ENCODE results near the gene ACSF2. TPM values are rescaled to one million over a fixed set of nuclear protein-coding genes. Genes with fewer than 3 reads are reported as not detected.

Gene ACSF2
- polyA plus RNA-seq, 1 of the 3 experiments (the other 2 are of a cell fraction): 46.6 TPM

DNA sequence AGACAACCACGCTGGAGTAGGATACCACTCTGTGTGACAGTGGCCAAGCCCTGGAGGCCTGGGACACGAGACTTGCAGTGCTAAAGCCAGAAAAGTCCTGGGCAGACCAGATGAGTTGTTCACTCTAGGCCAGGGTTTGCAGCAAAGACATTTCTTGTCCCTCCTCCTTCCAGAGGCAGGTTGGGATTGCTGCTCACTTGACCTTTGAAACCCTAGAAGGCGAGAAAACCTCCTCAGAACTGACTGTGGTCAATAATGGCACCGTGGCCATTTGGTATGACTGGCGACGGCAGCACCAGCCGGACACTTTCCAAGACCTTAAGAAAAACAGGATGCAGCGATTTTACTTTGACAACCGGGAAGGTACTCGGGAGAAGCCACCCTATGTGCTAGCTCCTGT is 96.7 kb downstream of the ACSF2 start:
- Histone ChIP-seq H3K4me1 (ENCODE audit: control insufficient read depth in 1 of 2, insufficient read depth in 2 of 2, low read depth in 1 of 2, low read length in 1 of 2) (peaks cover 0 to 7% of the 10 kb centered on the region in 2 experiments; a peak in 1 of 4 replicates), H3K4me3 (ENCODE audit: low read depth in 2 of 2, low read length in 1 of 2) (no peak overlapping the region), H3K79me2 (ENCODE audit: insufficient read depth) (no peaks in the 10 kb centered on the region), H3K36me3 (replicated peaks in 1 of 2; ENCODE audit: control insufficient read depth in 1 of 2, insufficient read depth in 2 of 2, low read length in 1 of 2) (no peaks in the 10 kb centered on the region), H3K27ac (ENCODE audit: low read depth in 2 of 2, low read length in 1 of 2) (no peak overlapping the region), H3K27me3 (ENCODE audit: insufficient read depth) (no peaks in the 10 kb centered on the region), H3K4me2 (no peak overlapping the region), H3K9me3 (no peaks in the 10 kb centered on the region), H3K9ac (no peak overlapping the region), H3F3A (replicated peaks; ENCODE audit: insufficient read depth) (no peaks in the 10 kb centered on the region), H3K9me2 (no peaks in the 10 kb centered on the region), H2AFZ (ENCODE audit: low read depth) (no peak overlapping the region), H4K20me1 (ENCODE audit: insufficient read depth) (no peaks in the 10 kb centered on the region)
- DNase-seq: no peak
- TF ChIP-seq YY1 (IDR thresholded peaks at IDR 0.05; ENCODE audit: low read depth) (no peak), NFIC (IDR thresholded peaks at IDR 0.05; ENCODE audit: borderline replicate concordance) (no peak), SIN3A (IDR thresholded peaks at IDR 0.05; ENCODE audit: borderline replicate concordance, low read depth, low read length) (no peak), NRF1 (IDR thresholded peaks at IDR 0.05; ENCODE audit: low read depth, low read length) (no peak), EP300 (IDR thresholded peaks at IDR 0.05; ENCODE audit: borderline replicate concordance in 1 of 2, low read depth in 1 of 2, low read length in 1 of 2) (no peak), TEAD4 (IDR thresholded peaks at IDR 0.05; ENCODE audit: borderline replicate concordance, insufficient read depth) (no peak), POLR2AphosphoS5 (IDR thresholded peaks at IDR 0.05; ENCODE audit: low read depth, low read length) (no peak), GABPA (IDR thresholded peaks at IDR 0.05; ENCODE audit: low read depth) (no peak), RXRA (IDR thresholded peaks at IDR 0.05; ENCODE audit: borderline replicate concordance, low read depth) (no peak), MXI1 (IDR thresholded peaks at IDR 0.05; ENCODE audit: low read depth, low read length) (no peak), RAD21 (IDR thresholded peaks at IDR 0.05; ENCODE audit: low read length) (no peak)
- TF ChIP-seq, protein P1, sequence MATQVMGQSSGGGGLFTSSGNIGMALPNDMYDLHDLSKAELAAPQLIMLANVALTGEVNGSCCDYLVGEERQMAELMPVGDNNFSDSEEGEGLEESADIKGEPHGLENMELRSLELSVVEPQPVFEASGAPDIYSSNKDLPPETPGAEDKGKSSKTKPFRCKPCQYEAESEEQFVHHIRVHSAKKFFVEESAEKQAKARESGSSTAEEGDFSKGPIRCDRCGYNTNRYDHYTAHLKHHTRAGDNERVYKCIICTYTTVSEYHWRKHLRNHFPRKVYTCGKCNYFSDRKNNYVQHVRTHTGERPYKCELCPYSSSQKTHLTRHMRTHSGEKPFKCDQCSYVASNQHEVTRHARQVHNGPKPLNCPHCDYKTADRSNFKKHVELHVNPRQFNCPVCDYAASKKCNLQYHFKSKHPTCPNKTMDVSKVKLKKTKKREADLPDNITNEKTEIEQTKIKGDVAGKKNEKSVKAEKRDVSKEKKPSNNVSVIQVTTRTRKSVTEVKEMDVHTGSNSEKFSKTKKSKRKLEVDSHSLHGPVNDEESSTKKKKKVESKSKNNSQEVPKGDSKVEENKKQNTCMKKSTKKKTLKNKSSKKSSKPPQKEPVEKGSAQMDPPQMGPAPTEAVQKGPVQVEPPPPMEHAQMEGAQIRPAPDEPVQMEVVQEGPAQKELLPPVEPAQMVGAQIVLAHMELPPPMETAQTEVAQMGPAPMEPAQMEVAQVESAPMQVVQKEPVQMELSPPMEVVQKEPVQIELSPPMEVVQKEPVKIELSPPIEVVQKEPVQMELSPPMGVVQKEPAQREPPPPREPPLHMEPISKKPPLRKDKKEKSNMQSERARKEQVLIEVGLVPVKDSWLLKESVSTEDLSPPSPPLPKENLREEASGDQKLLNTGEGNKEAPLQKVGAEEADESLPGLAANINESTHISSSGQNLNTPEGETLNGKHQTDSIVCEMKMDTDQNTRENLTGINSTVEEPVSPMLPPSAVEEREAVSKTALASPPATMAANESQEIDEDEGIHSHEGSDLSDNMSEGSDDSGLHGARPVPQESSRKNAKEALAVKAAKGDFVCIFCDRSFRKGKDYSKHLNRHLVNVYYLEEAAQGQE (IDR thresholded peaks at IDR 0.05; ENCODE audit: low read depth, low read length): no peak
- TF ChIP-seq, protein P2, sequence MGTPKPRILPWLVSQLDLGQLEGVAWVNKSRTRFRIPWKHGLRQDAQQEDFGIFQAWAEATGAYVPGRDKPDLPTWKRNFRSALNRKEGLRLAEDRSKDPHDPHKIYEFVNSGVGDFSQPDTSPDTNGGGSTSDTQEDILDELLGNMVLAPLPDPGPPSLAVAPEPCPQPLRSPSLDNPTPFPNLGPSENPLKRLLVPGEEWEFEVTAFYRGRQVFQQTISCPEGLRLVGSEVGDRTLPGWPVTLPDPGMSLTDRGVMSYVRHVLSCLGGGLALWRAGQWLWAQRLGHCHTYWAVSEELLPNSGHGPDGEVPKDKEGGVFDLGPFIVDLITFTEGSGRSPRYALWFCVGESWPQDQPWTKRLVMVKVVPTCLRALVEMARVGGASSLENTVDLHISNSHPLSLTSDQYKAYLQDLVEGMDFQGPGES (IDR thresholded peaks at IDR 0.05; ENCODE audit: low read depth, low read length): no peak
- CTCF ChIA-PET: interaction anchor here (1.1 to 1.6 kb wide), 3 partner anchors 13 to 41 kb away, joined by 3 to 4 read pairs (median 4); no protein-coding TSS in a partner anchor
- WGBS (ENCODE audit: low lambda C conversion rate): 87% methylated on average over 10 of the region's 10 CpGs
- POLR2A ChIA-PET: no interaction called here

DNA sequence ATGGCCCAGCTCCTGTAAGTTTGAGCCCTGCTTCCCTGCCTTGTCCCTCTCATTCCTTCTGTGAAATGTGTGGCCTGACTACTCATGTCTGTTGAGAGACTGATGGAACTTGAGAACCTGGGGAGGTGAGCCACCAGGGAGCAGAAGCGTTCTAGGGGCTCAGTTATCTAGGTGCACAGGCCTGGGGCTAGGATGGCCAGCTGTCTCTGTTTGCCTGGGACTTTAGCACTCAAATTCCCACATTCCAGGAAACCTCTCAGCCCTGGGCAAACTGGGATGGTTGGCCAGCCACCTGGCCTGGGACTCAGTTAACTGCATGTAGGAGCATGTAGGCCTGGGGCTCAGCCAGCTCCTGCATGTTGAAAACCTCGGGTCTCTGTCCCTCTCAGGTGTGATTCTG is 97.2 kb downstream of the ACSF2 start:
- Histone ChIP-seq H3K9ac (no peak overlapping the region), H3K27ac (ENCODE audit: low read depth in 2 of 2, low read length in 1 of 2) (no peak overlapping the region), H3K79me2 (ENCODE audit: insufficient read depth) (no peaks in the 10 kb centered on the region), H3K9me3 (no peaks in the 10 kb centered on the region), H3K4me1 (ENCODE audit: control insufficient read depth in 1 of 2, insufficient read depth in 2 of 2, low read depth in 1 of 2, low read length in 1 of 2) (peaks cover 0 to 7% of the 10 kb centered on the region in 2 experiments; a peak in 1 of 4 replicates), H3K36me3 (replicated peaks in 1 of 2; ENCODE audit: control insufficient read depth in 1 of 2, insufficient read depth in 2 of 2, low read length in 1 of 2) (no peaks in the 10 kb centered on the region), H3F3A (replicated peaks; ENCODE audit: insufficient read depth) (no peaks in the 10 kb centered on the region), H3K27me3 (ENCODE audit: insufficient read depth) (no peaks in the 10 kb centered on the region), H3K4me2 (no peak overlapping the region), H4K20me1 (ENCODE audit: insufficient read depth) (no peaks in the 10 kb centered on the region), H3K9me2 (no peaks in the 10 kb centered on the region), H3K4me3 (ENCODE audit: low read depth in 2 of 2, low read length in 1 of 2) (no peak overlapping the region), H2AFZ (ENCODE audit: low read depth) (no peak overlapping the region)
- ChIA-PET CTCF (interaction anchor here (1.1 to 1.6 kb wide), 3 partner anchors 14 to 41 kb away, joined by 3 to 4 read pairs (median 4); no protein-coding TSS in a partner anchor), POLR2A (no interaction called here)
- 43% methylated on average over 2 of the region's 2 CpGs for WGBS (ENCODE audit: low lambda C conversion rate)
- no peak for DNase-seq
- no peak for TF ChIP-seq POLR2AphosphoS5 (IDR thresholded peaks at IDR 0.05; ENCODE audit: low read depth, low read length)
- TF ChIP-seq CHD2 (IDR thresholded peaks at IDR 0.05; ENCODE audit: low read length, partially characterized antibody): no peak
- TF ChIP-seq FOSL2 (IDR thresholded peaks at IDR 0.05; ENCODE audit: borderline replicate concordance, low read depth): no peak
- no peak for TF ChIP-seq ELF1 (IDR thresholded peaks at IDR 0.05)
- TF ChIP-seq, protein P1 (IDR thresholded peaks at IDR 0.05; ENCODE audit: low read depth, low read length): no peak
- no peak for TF ChIP-seq TCF12 (IDR thresholded peaks at IDR 0.05)
- no peak for TF ChIP-seq FOXM1 (IDR thresholded peaks at IDR 0.05; ENCODE audit: low read depth)
- no peak for TF ChIP-seq JUND (IDR thresholded peaks at IDR 0.05)
- TF ChIP-seq, protein P3, sequence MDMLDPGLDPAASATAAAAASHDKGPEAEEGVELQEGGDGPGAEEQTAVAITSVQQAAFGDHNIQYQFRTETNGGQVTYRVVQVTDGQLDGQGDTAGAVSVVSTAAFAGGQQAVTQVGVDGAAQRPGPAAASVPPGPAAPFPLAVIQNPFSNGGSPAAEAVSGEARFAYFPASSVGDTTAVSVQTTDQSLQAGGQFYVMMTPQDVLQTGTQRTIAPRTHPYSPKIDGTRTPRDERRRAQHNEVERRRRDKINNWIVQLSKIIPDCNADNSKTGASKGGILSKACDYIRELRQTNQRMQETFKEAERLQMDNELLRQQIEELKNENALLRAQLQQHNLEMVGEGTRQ (IDR thresholded peaks at IDR 0.05; ENCODE audit: borderline replicate concordance, low read depth, low read length): no peak

Data from SK-N-SH (cell line).